ENCODE data around the gene RGS2.
A peak's percentile ranks its signal among the peaks of the same experiment; 100 is the strongest.

The RGS2 gene

GRCh38 chr1:192808518-192809306, at the start of gene RGS2:
Gene RGS2, plus strand, starts transcription at chr1:192809039. Its CDS starts 33 bp downstream, at chr1:192809072.
- peak within 1 kb of the TSS; percentile 96 for H3K4me3 ChIP-seq (ENCODE audit: low read depth, low read length)

GRCh38 chr1:192759104-192759503, 49.7 kb upstream of the RGS2 start:
- no peak overlapping the region for H3K4me3 ChIP-seq (ENCODE audit: low read depth, low read length)

GRCh38 chr1:192762265-192762664, 46.6 kb upstream of the RGS2 start:
- H3K4me3 ChIP-seq (ENCODE audit: low read depth, low read length): no peak overlapping the region

- no peak overlapping the region for H3K4me3 ChIP-seq (ENCODE audit: low read depth, low read length)
These were observed 45.6 kb upstream of the RGS2 start for GRCh38 chr1:192763243-192763642.

- no peak overlapping the region for H3K4me3 ChIP-seq (ENCODE audit: low read depth, low read length)
These were observed 45.1 kb upstream of the RGS2 start for GRCh38 chr1:192763756-192764155.

- no peak overlapping the region for H3K4me3 ChIP-seq (ENCODE audit: low read depth, low read length)
These were observed 44.2 kb upstream of the RGS2 start for GRCh38 chr1:192764675-192765074.

- H3K4me3 ChIP-seq (ENCODE audit: low read depth, low read length): no peak overlapping the region
These were observed 42.7 kb upstream of the RGS2 start for GRCh38 chr1:192766009-192766625.

GRCh38 chr1:192766876-192767275, 42.0 kb upstream of the RGS2 start:
- H3K4me3 ChIP-seq (ENCODE audit: low read depth, low read length): no peak overlapping the region

- H3K4me3 ChIP-seq (ENCODE audit: low read depth, low read length): no peak overlapping the region
These were observed 41.0 kb upstream of the RGS2 start for GRCh38 chr1:192767798-192768197.

- no peak overlapping the region for H3K4me3 ChIP-seq (ENCODE audit: low read depth, low read length)
These were observed 40.4 kb upstream of the RGS2 start for GRCh38 chr1:192768463-192768862.

GRCh38 chr1:192771341-192771740, 37.5 kb upstream of the RGS2 start:
- H3K4me3 ChIP-seq (ENCODE audit: low read depth, low read length): no peak overlapping the region

- no peak overlapping the region for H3K4me3 ChIP-seq (ENCODE audit: low read depth, low read length)
These were observed 33.2 kb upstream of the RGS2 start for GRCh38 chr1:192775631-192776030.

- no peak overlapping the region for H3K4me3 ChIP-seq (ENCODE audit: low read depth, low read length)
These were observed 32.6 kb upstream of the RGS2 start for GRCh38 chr1:192776206-192776605.

- H3K4me3 ChIP-seq (ENCODE audit: low read depth, low read length): no peak overlapping the region
These were observed 31.8 kb upstream of the RGS2 start for GRCh38 chr1:192776998-192777397.

GRCh38 chr1:192783791-192784190, 25.0 kb upstream of the RGS2 start:
- no peak overlapping the region for H3K4me3 ChIP-seq (ENCODE audit: low read depth, low read length)

GRCh38 chr1:192784397-192784796, 24.4 kb upstream of the RGS2 start:
- H3K4me3 ChIP-seq (ENCODE audit: low read depth, low read length): no peak overlapping the region

GRCh38 chr1:192786576-192786975, 22.3 kb upstream of the RGS2 start:
- H3K4me3 ChIP-seq (ENCODE audit: low read depth, low read length): no peak overlapping the region

- H3K4me3 ChIP-seq (ENCODE audit: low read depth, low read length): no peak overlapping the region
These were observed 20.8 kb upstream of the RGS2 start for GRCh38 chr1:192787914-192788585.

- no peak overlapping the region for H3K4me3 ChIP-seq (ENCODE audit: low read depth, low read length)
These were observed 19.0 kb upstream of the RGS2 start for GRCh38 chr1:192789871-192790270.

- H3K4me3 ChIP-seq (ENCODE audit: low read depth, low read length): no peak overlapping the region
These were observed 16.2 kb upstream of the RGS2 start for GRCh38 chr1:192792628-192793027.

- no peak overlapping the region for H3K4me3 ChIP-seq (ENCODE audit: low read depth, low read length)
These were observed 14.7 kb upstream of the RGS2 start for GRCh38 chr1:192793983-192794767.

Data from iPS-11a (cell line).